SK-N-SH (cell line): ENCODE data around the gene IL17REL. TPM values are rescaled to one million over a fixed set of nuclear protein-coding genes. Genes with fewer than 3 reads are reported as not detected.
A peak's percentile ranks its signal among the peaks of the same experiment; 100 is the strongest.

ENCODE experiments used
- CTCF ChIA-PET: fragments of 300-600, 350-600 bp; formaldehyde crosslinking; extraction: SDS; loops from one replicate; lab custom pipeline; 2021; lab: Yijun Ruan, JAX
- POLR2A ChIA-PET: fragments of 350-600 bp; sonication (Branson Sonifier 250); formaldehyde crosslinking; extraction: SDS; loops from one replicate; lab custom pipeline; 2020; ENCODE audit warnings: antibody characterized with exemption, inconsistent platforms; lab: Yijun Ruan, JAX
- DNase-seq: peaks from one replicate; pipeline ENCODE4 v3.0.0; 2012
- H2AFZ ChIP-seq: fragments of 200-600 bp; sonication (generic); 2 replicates; pipeline ENCODE4 v1.8.1; 2016; ENCODE audit warnings: antibody characterized with exemption, mild to moderate bottlenecking, low read depth
- H3F3A ChIP-seq: fragments of 200-600 bp; sonication (generic); replicated peaks from 2 replicates; pipeline ENCODE3; 2016; ENCODE audit warnings: antibody characterized with exemption, mild to moderate bottlenecking; ENCODE audit not compliant: insufficient read depth
- H3K27ac ChIP-seq, 2 experiments: fragments of 200-500 bp in 1 of 2; fragments of 200-600 bp in 1 of 2; sonication (Bioruptor generic) in 1 of 2; sonication (generic), shearing (Covaris generic) in 1 of 2; 2 replicates each; pipeline versions ENCODE4 v1.5.1 to v1.6.1; 2014 to 2016; ENCODE audit warnings: low read depth in 2 of 2, inconsistent platforms in 1 of 2, low read length in 1 of 2, mild to moderate bottlenecking in 1 of 2, mixed read lengths in 1 of 2
- H3K27me3 ChIP-seq: fragments of 200-600 bp; sonication (generic), shearing (Covaris generic); 2 replicates; pipeline ENCODE4 v1.6.1; 2016; ENCODE audit warnings: mixed run types; ENCODE audit not compliant: insufficient read depth
- H3K36me3 ChIP-seq, 2 experiments: fragments of 200-500 bp in 1 of 2; fragments of 200-600 bp in 1 of 2; sonication (Bioruptor generic) in 1 of 2; sonication (generic) in 1 of 2; replicated peaks in 1 of 2; 2 replicates each; pipeline versions ENCODE3 to v1.5.1; 2014 to 2016; ENCODE audit warnings: low read length in 1 of 2, mild to moderate bottlenecking in 1 of 2; ENCODE audit not compliant: insufficient read depth in 2 of 2, control insufficient read depth in 1 of 2
- H3K4me1 ChIP-seq, 2 experiments: fragments of 200-500 bp in 1 of 2; fragments of 200-600 bp in 1 of 2; sonication (Bioruptor generic) in 1 of 2; sonication (generic), shearing (Covaris generic) in 1 of 2; 2 replicates each; pipeline versions ENCODE4 v1.5.1 to v1.6.1; 2014 to 2016; ENCODE audit warnings: low read depth in 1 of 2, low read length in 1 of 2, mixed run types in 1 of 2; ENCODE audit not compliant: insufficient read depth in 2 of 2, control insufficient read depth in 1 of 2
- H3K4me2 ChIP-seq: fragments of 200-600 bp; sonication (generic), shearing (Covaris generic); 2 replicates; pipeline ENCODE4 v1.6.1; 2017; ENCODE audit warnings: mixed run types
- H3K4me3 ChIP-seq, 2 experiments: fragments of 200-500 bp in 1 of 2; fragments of 200-600 bp in 1 of 2; sonication (Bioruptor generic) in 1 of 2; sonication (generic), shearing (Covaris generic) in 1 of 2; 2 replicates each; pipeline versions ENCODE4 v1.5.1 to v1.8.1; 2014 to 2016; ENCODE audit warnings: low read depth in 2 of 2, inconsistent platforms in 1 of 2, low read length in 1 of 2, mild to moderate bottlenecking in 1 of 2, mixed read lengths in 1 of 2, moderate library complexity in 1 of 2
- H3K79me2 ChIP-seq: fragments of 200-600 bp; sonication (generic); 2 replicates; pipeline ENCODE4 v1.8.1; 2017; ENCODE audit warnings: mild to moderate bottlenecking; ENCODE audit not compliant: insufficient read depth
- H3K9ac ChIP-seq: fragments of 200-600 bp; sonication (generic); 2 replicates; pipeline ENCODE4 v1.6.1; 2017; ENCODE audit warnings: mixed run types
- H3K9me2 ChIP-seq: fragments of 200-600 bp; sonication (generic); 2 replicates; pipeline ENCODE4 v1.6.1; 2017; ENCODE audit warnings: mixed run types
- H3K9me3 ChIP-seq: fragments of 200-600 bp; sonication (generic); 2 replicates; pipeline ENCODE4 v1.6.1; 2017; ENCODE audit warnings: mixed run types, mild to moderate bottlenecking, moderate library complexity
- H4K20me1 ChIP-seq: fragments of 200-600 bp; sonication (generic); 2 replicates; pipeline ENCODE4 v1.6.1; 2017; ENCODE audit warnings: mild to moderate bottlenecking, mixed run types; ENCODE audit not compliant: insufficient read depth
- ELF1 ChIP-seq: IDR thresholded peaks from 2 replicates; pipeline ENCODE4 v1.4.0; 2012
- FOXM1 ChIP-seq: IDR thresholded peaks from 2 replicates; pipeline ENCODE4 v1.4.0; 2012; ENCODE audit warnings: low read depth, mild to moderate bottlenecking
- GABPA ChIP-seq: IDR thresholded peaks from 2 replicates; pipeline ENCODE4 v1.4.0; 2012; ENCODE audit warnings: low read depth, mild to moderate bottlenecking
- JUND ChIP-seq: IDR thresholded peaks from 2 replicates; pipeline ENCODE4 v1.4.0; 2012
- MXI1 ChIP-seq: IDR thresholded peaks from 2 replicates; pipeline ENCODE4 v1.6.1; 2012; ENCODE audit warnings: mild to moderate bottlenecking, low read depth, low read length, improper control_type of control experiment
- NFIC ChIP-seq: IDR thresholded peaks from 2 replicates; pipeline ENCODE4 v1.4.0; 2012; ENCODE audit warnings: borderline replicate concordance
- RAD21 ChIP-seq: IDR thresholded peaks from 2 replicates; pipeline ENCODE4 v1.6.1; 2012; ENCODE audit warnings: mild to moderate bottlenecking, low read length
- RFX5 ChIP-seq: IDR thresholded peaks from 2 replicates; pipeline ENCODE4 v1.6.1; 2012; ENCODE audit warnings: mild to moderate bottlenecking, improper control_type of control experiment, low read length
- SMC3 ChIP-seq: IDR thresholded peaks from 2 replicates; pipeline ENCODE4 v1.6.1; 2012; ENCODE audit warnings: low read depth, low read length, improper control_type of control experiment
- TCF12 ChIP-seq: IDR thresholded peaks from 2 replicates; pipeline ENCODE4 v1.4.0; 2012
- USF1 ChIP-seq: IDR thresholded peaks from 2 replicates; pipeline ENCODE4 v1.4.0; 2012; ENCODE audit warnings: low read depth, borderline replicate concordance
- WGBS: methylation state at CpG from one replicate; pipeline ENCODE4 v1.1.6; 2017; ENCODE audit warnings: low lambda C conversion rate; 5-methylcytosine and 5-hydroxymethylcytosine counted together
- polyA plus RNA-seq, 3 experiments: library from polyadenylated mRNA; depleted of rRNA; stranded (reverse); fragments of >200 nt; gene quantifications; 2 replicates each; pipeline ENCODE4 v1.2.3, GENCODE V29; 2012
- TF ChIP-seq, protein P1 (sequence below): IDR thresholded peaks from 2 replicates; pipeline ENCODE4 v1.6.1; 2012; ENCODE audit warnings: mild to moderate bottlenecking, low read depth, low read length, moderate library complexity
- TF ChIP-seq, protein P2 (sequence below): fragments of 150-350 bp; IDR thresholded peaks from 2 replicates; pipeline ENCODE4 v1.6.1; 2017; ENCODE audit warnings: antibody characterized with exemption, low read length, low read depth, borderline replicate concordance
- TF ChIP-seq, protein P3 (sequence below): IDR thresholded peaks from 2 replicates; pipeline ENCODE4; 2012
- TF ChIP-seq, protein P4 (sequence below): IDR thresholded peaks from 2 replicates; pipeline ENCODE4 v1.4.0; 2012; ENCODE audit warnings: low read depth, borderline replicate concordance

Gene IL17REL
- polyA plus RNA-seq, 1 of the 3 experiments (the other 2 are of a cell fraction) = not detected

DNA sequence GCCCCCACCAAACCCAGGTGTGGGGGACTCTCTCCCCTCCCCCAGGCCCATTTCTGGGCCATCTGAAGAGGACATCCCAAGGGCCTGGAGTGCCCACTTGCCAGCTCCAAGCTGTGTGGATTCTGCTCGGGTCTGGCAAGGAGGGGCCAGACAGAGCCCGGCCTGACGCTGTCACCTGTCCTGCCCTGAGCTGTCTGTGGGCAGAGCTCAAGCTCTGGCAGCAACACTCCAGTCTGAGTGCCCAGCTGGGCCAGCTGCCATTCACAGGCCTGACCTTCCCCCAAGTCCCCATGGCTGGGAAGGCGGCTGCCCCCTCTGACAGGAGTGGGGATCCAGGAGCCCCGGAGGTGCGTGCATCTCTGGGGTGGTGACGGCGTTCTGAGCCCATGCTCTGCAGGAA is 58.2 kb downstream of the IL17REL start:
- no peak for DNase-seq
- H3K9me2 ChIP-seq = no peaks in the 10 kb centered on the region
- H3K4me3 ChIP-seq = no peak overlapping the region
- H3K27ac ChIP-seq = peak overlapping the region in 1 of 2 experiments; percentile 69; a peak in 2 of 4 replicates
- H3K4me1 ChIP-seq = peaks cover 13 to 41% of the 10 kb centered on the region in 2 experiments; a peak in 3 of 4 replicates
- no peaks in the 10 kb centered on the region for H4K20me1 ChIP-seq
- no peaks in the 10 kb centered on the region for H3K79me2 ChIP-seq
- no peak overlapping the region for H2AFZ ChIP-seq
- no peak overlapping the region for H3K9ac ChIP-seq
- ChIA-PET CTCF (interaction anchor here (1.4 kb wide), 2 partner anchors 24 to 236 kb away, joined by 3 read pairs; no protein-coding TSS in a partner anchor), POLR2A (no interaction called here)
- H3K9me3 ChIP-seq = no peaks in the 10 kb centered on the region
- TF ChIP-seq GABPA (no peak), RFX5 (no peak), JUND (no peak), RAD21 (no peak), MXI1 (no peak), ELF1 (no peak), SMC3 (no peak), TCF12 (no peak), FOXM1 (no peak), NFIC (no peak), USF1 (no peak)
- TF ChIP-seq, protein P1, sequence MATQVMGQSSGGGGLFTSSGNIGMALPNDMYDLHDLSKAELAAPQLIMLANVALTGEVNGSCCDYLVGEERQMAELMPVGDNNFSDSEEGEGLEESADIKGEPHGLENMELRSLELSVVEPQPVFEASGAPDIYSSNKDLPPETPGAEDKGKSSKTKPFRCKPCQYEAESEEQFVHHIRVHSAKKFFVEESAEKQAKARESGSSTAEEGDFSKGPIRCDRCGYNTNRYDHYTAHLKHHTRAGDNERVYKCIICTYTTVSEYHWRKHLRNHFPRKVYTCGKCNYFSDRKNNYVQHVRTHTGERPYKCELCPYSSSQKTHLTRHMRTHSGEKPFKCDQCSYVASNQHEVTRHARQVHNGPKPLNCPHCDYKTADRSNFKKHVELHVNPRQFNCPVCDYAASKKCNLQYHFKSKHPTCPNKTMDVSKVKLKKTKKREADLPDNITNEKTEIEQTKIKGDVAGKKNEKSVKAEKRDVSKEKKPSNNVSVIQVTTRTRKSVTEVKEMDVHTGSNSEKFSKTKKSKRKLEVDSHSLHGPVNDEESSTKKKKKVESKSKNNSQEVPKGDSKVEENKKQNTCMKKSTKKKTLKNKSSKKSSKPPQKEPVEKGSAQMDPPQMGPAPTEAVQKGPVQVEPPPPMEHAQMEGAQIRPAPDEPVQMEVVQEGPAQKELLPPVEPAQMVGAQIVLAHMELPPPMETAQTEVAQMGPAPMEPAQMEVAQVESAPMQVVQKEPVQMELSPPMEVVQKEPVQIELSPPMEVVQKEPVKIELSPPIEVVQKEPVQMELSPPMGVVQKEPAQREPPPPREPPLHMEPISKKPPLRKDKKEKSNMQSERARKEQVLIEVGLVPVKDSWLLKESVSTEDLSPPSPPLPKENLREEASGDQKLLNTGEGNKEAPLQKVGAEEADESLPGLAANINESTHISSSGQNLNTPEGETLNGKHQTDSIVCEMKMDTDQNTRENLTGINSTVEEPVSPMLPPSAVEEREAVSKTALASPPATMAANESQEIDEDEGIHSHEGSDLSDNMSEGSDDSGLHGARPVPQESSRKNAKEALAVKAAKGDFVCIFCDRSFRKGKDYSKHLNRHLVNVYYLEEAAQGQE = no peak
- TF ChIP-seq, protein P2, sequence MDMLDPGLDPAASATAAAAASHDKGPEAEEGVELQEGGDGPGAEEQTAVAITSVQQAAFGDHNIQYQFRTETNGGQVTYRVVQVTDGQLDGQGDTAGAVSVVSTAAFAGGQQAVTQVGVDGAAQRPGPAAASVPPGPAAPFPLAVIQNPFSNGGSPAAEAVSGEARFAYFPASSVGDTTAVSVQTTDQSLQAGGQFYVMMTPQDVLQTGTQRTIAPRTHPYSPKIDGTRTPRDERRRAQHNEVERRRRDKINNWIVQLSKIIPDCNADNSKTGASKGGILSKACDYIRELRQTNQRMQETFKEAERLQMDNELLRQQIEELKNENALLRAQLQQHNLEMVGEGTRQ = no peak
- TF ChIP-seq, protein P3, sequence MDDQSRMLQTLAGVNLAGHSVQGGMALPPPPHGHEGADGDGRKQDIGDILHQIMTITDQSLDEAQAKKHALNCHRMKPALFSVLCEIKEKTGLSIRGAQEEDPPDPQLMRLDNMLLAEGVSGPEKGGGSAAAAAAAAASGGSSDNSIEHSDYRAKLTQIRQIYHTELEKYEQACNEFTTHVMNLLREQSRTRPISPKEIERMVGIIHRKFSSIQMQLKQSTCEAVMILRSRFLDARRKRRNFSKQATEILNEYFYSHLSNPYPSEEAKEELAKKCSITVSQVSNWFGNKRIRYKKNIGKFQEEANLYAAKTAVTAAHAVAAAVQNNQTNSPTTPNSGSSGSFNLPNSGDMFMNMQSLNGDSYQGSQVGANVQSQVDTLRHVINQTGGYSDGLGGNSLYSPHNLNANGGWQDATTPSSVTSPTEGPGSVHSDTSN = no peak
- TF ChIP-seq, protein P4, sequence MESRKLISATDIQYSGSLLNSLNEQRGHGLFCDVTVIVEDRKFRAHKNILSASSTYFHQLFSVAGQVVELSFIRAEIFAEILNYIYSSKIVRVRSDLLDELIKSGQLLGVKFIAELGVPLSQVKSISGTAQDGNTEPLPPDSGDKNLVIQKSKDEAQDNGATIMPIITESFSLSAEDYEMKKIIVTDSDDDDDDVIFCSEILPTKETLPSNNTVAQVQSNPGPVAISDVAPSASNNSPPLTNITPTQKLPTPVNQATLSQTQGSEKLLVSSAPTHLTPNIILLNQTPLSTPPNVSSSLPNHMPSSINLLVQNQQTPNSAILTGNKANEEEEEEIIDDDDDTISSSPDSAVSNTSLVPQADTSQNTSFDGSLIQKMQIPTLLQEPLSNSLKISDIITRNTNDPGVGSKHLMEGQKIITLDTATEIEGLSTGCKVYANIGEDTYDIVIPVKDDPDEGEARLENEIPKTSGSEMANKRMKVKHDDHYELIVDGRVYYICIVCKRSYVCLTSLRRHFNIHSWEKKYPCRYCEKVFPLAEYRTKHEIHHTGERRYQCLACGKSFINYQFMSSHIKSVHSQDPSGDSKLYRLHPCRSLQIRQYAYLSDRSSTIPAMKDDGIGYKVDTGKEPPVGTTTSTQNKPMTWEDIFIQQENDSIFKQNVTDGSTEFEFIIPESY = no peak
- no peaks in the 10 kb centered on the region for H3F3A ChIP-seq
- H3K27me3 ChIP-seq = no peaks in the 10 kb centered on the region
- WGBS = 94% methylated on average over 6 of the region's 8 CpGs
- no peak overlapping the region for H3K4me2 ChIP-seq
- no peaks in the 10 kb centered on the region for H3K36me3 ChIP-seq
